Activated T-helper 1 cell treated with anti-CD3 and anti-CD28 coated beads, Interleukin-2, amount 50 U/mL, for 16 hours (primary cell): ENCODE results near the gene HERC3.

Experiments
- DNase-seq, 2 donors: peaks; one replicate each; pipeline ENCODE4 v3.0.0-alpha.2; 2020; ENCODE audit warnings: low read depth in 1 of 2, low spot score in 1 of 2

HERC3 gene

GRCh38 chr4:88713782-88714181 is 121.5 kb downstream of the HERC3 start:
- DNase-seq: no peak

- no peak for DNase-seq
Measured at GRCh38 chr4:88718098-88718497, 125.8 kb downstream of the HERC3 start.

DNA sequence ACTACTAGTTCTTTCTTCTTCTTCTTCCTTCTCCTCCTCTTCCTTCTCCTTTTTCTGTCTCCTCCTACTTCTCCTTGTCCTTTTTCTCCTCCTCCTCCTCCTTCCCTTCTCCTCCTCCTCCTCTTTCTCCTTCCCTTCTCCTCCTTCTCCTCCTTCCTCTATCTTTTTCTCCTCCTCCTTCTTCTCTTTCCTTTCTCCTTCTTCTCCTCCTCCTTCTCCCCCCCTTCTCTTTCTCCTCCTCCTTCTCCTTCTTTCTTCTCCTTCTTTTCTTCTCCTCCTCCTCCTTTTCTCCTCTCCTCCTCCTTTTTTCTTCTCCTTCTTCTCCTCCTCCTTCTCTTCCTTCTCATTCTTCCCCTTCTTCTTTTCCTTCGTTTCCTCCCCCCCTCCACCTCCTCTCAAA is 127.1 kb downstream of the HERC3 start:
- DNase-seq: no peak

- no peak for DNase-seq
Measured at GRCh38 chr4:88720451-88721428, 128.5 kb downstream of the HERC3 start.

DNA sequence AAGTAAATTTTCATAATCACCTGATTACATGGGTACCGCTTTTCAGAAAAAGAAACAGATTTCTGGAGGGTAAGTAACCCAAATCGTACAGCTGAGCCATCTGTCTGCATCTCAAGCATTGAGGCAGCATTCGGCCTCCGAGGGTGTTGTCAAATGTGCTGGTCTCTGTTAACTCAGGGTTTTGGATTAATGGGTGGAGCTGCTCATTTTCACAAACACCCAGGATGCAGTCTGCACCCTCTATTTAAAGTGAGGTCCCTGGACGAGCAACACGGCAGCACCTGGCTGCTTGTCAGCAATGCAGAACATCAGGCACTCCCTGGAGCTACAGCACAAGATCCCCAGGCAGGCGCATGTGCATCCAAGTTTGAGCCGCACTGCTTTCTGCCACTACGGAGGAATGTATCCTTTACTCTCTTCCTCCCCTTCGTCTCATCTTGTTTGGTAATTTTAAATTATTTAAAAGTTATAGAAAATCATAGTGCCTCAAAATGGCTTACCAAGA is 130.0 kb downstream of the HERC3 start:
- no peak for DNase-seq

- no peak for DNase-seq
Measured at GRCh38 chr4:88722828-88723227, 130.5 kb downstream of the HERC3 start.

- no peak for DNase-seq
Measured at GRCh38 chr4:88724406-88724805, 132.1 kb downstream of the HERC3 start.

DNA sequence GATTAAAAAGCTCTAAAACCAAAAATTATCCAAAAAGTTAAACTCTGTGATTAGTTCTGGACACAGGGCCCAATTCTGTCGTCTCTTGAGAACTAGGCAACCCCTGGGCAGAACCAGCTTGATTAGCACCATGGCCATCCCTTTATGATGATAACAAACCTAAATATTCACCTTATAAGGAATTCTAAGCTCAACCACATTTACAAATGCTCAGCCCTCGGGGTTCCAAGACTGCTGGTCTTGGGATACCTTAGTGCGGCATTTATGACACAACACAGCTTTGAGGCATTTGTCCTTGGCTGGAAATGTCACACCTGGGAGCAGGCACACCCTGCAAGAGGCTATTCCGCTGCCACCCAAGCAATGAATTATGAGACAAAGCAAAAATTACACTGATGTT is 132.9 kb downstream of the HERC3 start:
- DNase-seq: no peak

DNA sequence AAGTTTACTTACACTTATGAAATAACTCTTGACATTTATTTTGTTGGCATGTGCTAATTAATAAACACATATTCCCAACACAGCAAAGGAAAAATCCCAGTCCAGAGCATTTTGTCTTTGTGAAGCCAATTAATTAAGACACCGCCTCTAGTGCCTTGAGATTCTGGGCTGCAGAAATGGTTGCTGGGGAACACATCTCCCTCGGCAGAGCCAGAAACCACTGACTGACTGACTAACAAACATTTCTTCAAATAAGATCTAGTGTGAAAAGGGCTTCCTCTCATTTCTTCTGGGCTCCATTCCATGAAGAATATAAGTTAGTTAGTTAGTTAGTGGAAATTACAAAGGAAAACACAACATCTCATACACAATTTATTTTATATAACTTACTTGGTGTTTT is 133.7 kb downstream of the HERC3 start:
- no peak for DNase-seq

- no peak for DNase-seq
Measured at GRCh38 chr4:88728146-88728545, 135.9 kb downstream of the HERC3 start.

DNA sequence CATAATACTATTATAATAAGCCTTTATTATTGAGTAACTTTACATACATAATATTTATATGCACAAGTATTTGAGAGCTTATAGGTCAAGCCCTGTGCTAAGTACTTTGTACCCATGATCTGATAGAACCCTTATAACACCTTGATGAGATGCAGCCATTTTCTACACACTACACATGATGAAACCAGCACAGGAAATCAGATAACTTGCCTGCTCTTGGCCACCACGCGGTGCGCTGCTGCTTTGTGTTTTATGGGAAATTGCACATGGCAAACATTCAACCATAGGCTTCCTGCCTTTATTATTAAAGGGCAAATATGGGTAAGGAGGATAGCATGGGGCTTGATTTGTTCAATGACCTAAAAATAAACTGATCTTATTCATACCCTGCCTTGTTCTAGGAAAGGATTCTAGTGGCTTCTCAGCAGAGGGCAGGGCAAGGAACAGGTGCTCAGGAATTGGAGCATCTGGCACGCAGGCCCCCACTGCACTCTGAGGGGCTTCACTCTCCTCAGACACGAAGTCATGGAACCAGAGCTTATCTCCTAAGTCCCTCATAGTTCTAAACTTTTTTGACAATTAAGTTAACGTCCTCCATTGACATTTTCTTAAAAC is 137.0 kb downstream of the HERC3 start:
- no peak for DNase-seq

DNA sequence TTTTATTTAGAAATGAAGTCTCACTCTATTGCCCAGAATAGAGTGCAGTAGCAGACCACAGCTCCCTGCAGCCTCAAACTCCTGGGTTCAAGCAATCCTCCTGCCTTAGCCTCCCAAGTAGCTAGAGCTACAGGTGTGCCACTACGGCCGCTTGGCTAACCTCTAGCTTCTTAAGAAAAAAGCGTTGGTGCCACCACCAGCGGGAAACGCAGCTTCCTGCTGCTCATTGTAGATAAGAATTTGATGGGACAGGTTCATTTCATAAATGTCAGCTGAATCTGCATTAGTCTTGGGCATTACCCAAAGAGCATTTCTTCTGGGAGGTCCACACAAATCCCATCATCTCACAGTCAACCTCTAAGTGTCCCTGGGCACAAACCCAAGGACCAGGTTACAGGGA is 138.5 kb downstream of the HERC3 start:
- DNase-seq: no peak

- DNase-seq: no peak
Measured at GRCh38 chr4:88731381-88731780, 139.1 kb downstream of the HERC3 start.

- DNase-seq: no peak
Measured at GRCh38 chr4:88732714-88733368, 140.6 kb downstream of the HERC3 start.

- no peak for DNase-seq
Measured at GRCh38 chr4:88734403-88734949, 142.2 kb downstream of the HERC3 start.

- DNase-seq: no peak
Measured at GRCh38 chr4:88735564-88735963, 143.3 kb downstream of the HERC3 start.

GRCh38 chr4:88736264-88736663 is 144.0 kb downstream of the HERC3 start:
- no peak for DNase-seq

DNA sequence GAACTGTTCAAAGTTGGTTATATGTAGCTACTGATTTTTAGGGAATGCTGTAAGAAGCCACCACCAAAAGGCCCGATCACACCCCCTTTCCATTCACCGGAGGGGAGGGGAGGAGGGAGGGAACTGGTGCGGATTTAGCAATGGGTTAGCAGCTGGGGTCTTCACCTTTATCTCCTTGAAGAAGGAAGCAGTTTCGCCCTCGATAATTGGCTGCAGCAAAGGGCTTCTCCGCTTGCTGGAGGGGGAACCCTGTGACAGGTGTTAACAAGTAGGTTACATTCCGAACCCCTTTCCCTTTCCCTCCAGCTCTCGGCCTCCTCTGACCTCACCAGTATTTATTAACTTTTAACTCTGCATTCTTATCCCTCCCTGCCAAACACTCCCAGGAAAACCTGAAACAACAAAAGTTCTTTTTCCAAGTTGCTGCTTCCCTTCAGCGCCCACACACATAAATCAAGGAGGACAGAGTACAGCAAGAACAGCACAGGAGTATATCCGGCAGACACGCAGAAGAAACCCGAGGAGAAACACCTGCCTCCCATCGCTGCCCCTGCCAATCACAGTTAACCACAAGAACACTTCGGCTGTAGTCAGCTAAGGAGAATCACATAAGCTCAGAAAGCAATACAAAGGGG is 145.1 kb downstream of the HERC3 start:
- DNase-seq: no peak

- no peak for DNase-seq
Measured at GRCh38 chr4:88738180-88738579, 145.9 kb downstream of the HERC3 start.

DNA sequence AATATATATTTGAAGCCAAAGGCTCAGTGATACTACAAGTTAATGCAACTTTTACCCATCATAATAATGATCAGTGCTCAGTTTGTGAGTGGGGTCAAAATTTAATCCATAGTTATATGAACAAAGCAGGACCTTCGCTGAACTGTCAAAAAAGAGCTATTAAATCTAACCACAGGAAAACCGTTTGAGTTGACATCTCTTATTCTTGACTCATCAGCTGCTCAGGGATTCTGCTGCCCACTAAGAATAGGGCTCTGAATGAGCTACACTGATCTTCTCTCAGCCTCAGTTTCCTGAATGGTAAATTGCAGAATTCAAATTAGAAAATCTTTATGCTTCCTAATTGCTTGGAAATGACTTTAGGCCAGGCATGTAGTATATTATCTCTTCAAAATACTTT is 150.3 kb downstream of the HERC3 start:
- DNase-seq: no peak

DNA sequence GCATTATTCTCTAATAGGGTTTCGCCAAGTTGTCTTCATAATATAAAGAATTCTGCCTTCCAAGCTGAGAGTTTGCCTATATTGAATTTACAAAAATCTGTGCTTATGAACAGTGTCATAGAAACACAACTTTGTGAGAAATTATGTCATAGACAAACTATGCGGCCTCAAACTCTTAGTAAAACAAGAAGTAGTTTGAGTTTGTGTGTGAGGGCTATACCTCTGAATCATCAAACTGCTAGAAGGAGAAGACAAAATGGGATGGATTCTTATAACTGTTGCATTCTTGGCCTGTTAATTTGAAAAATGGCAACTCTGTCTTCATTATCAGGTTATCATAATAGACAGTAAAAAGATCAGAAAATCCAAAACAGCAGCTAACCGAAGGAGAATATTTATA is 151.4 kb downstream of the HERC3 start:
- no peak for DNase-seq
